MCF 10A (cell line): ENCODE results near the gene GPN1. TPM values are rescaled to one million over a fixed set of nuclear protein-coding genes. Genes with fewer than 3 reads are reported as not detected.

Source experiments
- BruUV-seq: library from RNA; stranded (reverse); fragments of 400-500 nt; replicated peaks from 2 replicates; lab custom pipeline; 2021; lab: Mats Ljungman, UMichigan
- CTCF ChIA-PET: fragments of 300-600 bp; sonication (Branson Sonifier 250); formaldehyde crosslinking; extraction: SDS; loops from one replicate; lab custom pipeline; 2021; ENCODE audit warnings: antibody characterized with exemption, inconsistent platforms; lab: Yijun Ruan, JAX
- POLR2A ChIA-PET: fragments of 300-600, 350-650 bp; sonication (Branson Sonifier 250); formaldehyde crosslinking; extraction: SDS; loops from one replicate; lab custom pipeline; 2020; ENCODE audit warnings: antibody characterized with exemption, inconsistent platforms; lab: Yijun Ruan, JAX
- DNase-seq: peaks from one replicate; pipeline ENCODE4 v3.0.0-alpha.2; 2018; ENCODE audit not compliant: unreplicated experiment
- H3K27ac Mint-ChIP-seq: one replicate; pipeline ENCODE4 v1.8.0; 2022; ENCODE audit warnings: mild to moderate bottlenecking, low read depth, mixed read lengths; ENCODE audit not compliant: unreplicated experiment
- H3K27me3 Mint-ChIP-seq: one replicate; pipeline ENCODE4 v1.8.0; 2022; ENCODE audit warnings: mixed read lengths; ENCODE audit not compliant: insufficient read depth, unreplicated experiment
- H3K36me3 Mint-ChIP-seq: one replicate; pipeline ENCODE4 v1.8.0; 2022; ENCODE audit warnings: mild to moderate bottlenecking, moderate library complexity, mixed read lengths; ENCODE audit not compliant: insufficient read depth, unreplicated experiment
- H3K4me1 Mint-ChIP-seq: one replicate; pipeline ENCODE4 v1.8.0; 2022; ENCODE audit warnings: mixed read lengths; ENCODE audit not compliant: insufficient read depth, unreplicated experiment
- H3K4me3 Mint-ChIP-seq: one replicate; pipeline ENCODE4 v1.8.0; 2022; ENCODE audit warnings: mild to moderate bottlenecking, moderate library complexity, mixed read lengths; ENCODE audit not compliant: unreplicated experiment
- H3K9me3 Mint-ChIP-seq: one replicate; pipeline ENCODE4 v1.8.0; 2022; ENCODE audit warnings: mixed read lengths; ENCODE audit not compliant: unreplicated experiment
- intact Hi-C: fragments of 100-400 bp; cut with micrococcal nuclease; formaldehyde crosslinking; loops from 2 replicates; pipeline ENCODE4 v1.14.1; 2022
- total RNA-seq: library from RNA; stranded (reverse); gene quantifications from 2 replicates; pipeline ENCODE4 v1.2.3, GENCODE V29; 2022
- TF ChIP-seq, protein P1 (sequence below): fragments of 200-600 bp; IDR thresholded peaks from one replicate; pipeline ENCODE4 v1.8.0; 2022; ENCODE audit warnings: antibody characterized with exemption, mild to moderate bottlenecking; ENCODE audit not compliant: unreplicated experiment

GPN1 gene
- total RNA-seq, 1 experiment from 2014 or later = 30.5 TPM

DNA sequence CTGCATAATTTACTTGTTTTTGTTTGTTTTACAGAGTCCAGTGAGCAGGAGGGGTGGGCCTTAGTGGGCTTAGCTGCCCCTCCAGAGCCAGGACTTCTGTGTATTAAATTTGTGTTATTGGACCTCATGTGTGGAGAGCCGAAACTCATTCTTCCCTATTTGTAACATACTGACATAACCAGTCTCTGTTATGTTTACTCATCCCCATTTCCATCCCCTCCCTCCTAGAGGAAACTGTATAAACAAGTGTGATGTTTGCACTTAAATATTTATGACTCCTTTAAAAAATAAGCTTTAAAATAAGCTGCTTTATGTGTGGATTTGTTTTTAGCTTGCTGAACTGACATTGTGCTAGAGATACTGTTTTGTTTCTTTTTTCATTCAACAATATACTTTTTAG is 32.2 kb upstream of the GPN1 start:
- POLR2A ChIA-PET = interaction anchor here (0.6 to 1.2 kb wide), 2 partner anchors 7 to 14 kb away, joined by 4 read pairs; partner anchors contain the start of gene ZNF512
- DNase-seq = no peak
- intact Hi-C loops = no loop called here
- H3K4me1 Mint-ChIP-seq = no peaks in the 10 kb centered on the region
- H3K9me3 Mint-ChIP-seq = no peaks in the 10 kb centered on the region
- BruUV-seq = no TSS peak
- TF ChIP-seq, protein P1, sequence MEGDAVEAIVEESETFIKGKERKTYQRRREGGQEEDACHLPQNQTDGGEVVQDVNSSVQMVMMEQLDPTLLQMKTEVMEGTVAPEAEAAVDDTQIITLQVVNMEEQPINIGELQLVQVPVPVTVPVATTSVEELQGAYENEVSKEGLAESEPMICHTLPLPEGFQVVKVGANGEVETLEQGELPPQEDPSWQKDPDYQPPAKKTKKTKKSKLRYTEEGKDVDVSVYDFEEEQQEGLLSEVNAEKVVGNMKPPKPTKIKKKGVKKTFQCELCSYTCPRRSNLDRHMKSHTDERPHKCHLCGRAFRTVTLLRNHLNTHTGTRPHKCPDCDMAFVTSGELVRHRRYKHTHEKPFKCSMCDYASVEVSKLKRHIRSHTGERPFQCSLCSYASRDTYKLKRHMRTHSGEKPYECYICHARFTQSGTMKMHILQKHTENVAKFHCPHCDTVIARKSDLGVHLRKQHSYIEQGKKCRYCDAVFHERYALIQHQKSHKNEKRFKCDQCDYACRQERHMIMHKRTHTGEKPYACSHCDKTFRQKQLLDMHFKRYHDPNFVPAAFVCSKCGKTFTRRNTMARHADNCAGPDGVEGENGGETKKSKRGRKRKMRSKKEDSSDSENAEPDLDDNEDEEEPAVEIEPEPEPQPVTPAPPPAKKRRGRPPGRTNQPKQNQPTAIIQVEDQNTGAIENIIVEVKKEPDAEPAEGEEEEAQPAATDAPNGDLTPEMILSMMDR = no peak
- no peak overlapping the region for H3K4me3 Mint-ChIP-seq
- CTCF ChIA-PET = no interaction called here
- H3K36me3 Mint-ChIP-seq = peaks cover 62% of the 10 kb centered on the region
- no peak overlapping the region for H3K27ac Mint-ChIP-seq
- H3K27me3 Mint-ChIP-seq = no peaks in the 10 kb centered on the region

DNA sequence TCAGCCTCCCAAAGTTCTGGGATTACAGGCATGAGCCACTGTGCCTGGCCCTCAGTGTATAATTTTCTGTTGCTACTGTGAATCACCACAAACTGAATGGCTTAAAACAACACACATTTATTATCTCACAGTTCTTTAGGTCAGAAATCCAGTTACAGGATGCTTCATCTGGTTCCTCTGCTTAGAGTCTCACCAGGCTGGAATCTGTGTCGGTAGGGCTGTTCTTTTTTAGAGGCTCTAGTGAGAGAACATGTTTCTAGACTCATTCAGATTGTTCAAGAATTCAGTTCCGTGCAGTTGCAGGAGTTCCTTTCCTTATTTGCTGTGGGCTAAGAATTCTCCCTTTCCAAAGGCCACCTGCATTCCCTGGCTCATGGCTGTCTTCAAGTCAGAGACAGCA is 22.2 kb upstream of the GPN1 start:
- BruUV-seq = no TSS peak
- Mint-ChIP-seq H3K27ac (no peak overlapping the region), H3K4me1 (no peaks in the 10 kb centered on the region), H3K4me3 (no peak overlapping the region), H3K36me3 (peaks cover 79% of the 10 kb centered on the region), H3K27me3 (no peaks in the 10 kb centered on the region), H3K9me3 (no peaks in the 10 kb centered on the region)
- DNase-seq = no peak
- intact Hi-C loops = no loop called here
- POLR2A ChIA-PET = no interaction called here
- TF ChIP-seq, protein P1 = no peak
- CTCF ChIA-PET = no interaction called here

DNA sequence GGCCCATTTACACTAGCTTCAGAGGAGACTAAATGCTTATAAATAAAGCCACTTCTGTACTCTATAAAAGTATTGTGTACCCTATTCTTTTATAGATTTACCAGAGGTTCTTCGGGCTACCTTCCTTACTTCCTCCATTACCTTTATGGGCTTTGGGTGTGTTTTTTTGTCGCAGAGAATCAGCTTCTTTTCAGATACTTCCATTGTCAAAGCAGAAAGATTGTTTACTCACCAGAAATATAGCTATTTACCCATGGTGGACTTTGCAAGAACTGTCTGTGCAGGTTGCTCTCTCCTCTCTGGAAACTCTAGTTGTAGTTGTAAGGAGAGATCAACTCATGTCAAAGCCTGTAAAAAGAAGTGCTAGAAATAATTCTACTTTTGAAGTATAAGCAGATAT is 14.9 kb upstream of the GPN1 start:
- intact Hi-C loops = no loop called here
- Mint-ChIP-seq H3K4me3 (no peak overlapping the region), H3K27ac (no peak overlapping the region), H3K9me3 (no peaks in the 10 kb centered on the region), H3K27me3 (no peaks in the 10 kb centered on the region), H3K36me3 (peaks cover 58% of the 10 kb centered on the region), H3K4me1 (no peaks in the 10 kb centered on the region)
- no TSS peak for BruUV-seq
- TF ChIP-seq, protein P1 = no peak
- ChIA-PET POLR2A (interaction anchor here (0.6 to 1.6 kb wide), 4 partner anchors 9 to 168 kb away, joined by 3 to 5 read pairs (median 4); partner anchors contain the start of genes CCDC121 and GPN1), CTCF (interaction anchor here (0.6 to 1.3 kb wide), 4 partner anchors 9 to 97 kb away, joined by 3 read pairs; no protein-coding TSS in a partner anchor)
- DNase-seq = no peak

DNA sequence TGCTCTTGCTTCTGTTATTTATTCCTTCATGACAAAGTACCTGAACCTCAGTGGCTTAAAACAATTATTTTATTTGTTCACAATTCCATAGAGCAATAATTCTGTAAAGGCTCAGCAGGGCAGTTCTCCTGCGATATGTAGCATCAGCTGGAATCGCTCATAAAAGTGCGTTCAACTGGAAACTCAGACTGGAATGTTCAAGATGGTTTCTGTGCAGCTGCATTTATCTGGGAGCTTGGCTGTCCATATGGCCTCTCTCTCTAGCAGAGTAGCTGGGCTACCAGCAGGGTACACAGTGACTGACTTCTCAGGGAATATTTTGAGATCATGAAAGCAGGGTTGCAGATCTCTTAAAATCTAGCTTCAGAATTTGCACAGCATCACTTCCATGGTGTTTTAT is 13.5 kb upstream of the GPN1 start:
- Mint-ChIP-seq H3K36me3 (peaks cover 54% of the 10 kb centered on the region), H3K4me1 (no peaks in the 10 kb centered on the region), H3K9me3 (no peaks in the 10 kb centered on the region), H3K27me3 (no peaks in the 10 kb centered on the region), H3K27ac (no peak overlapping the region), H3K4me3 (no peak overlapping the region)
- BruUV-seq = no TSS peak
- CTCF ChIA-PET = interaction anchor here (0.5 to 0.6 kb wide), 3 partner anchors 11 to 1564 kb away, joined by 3 read pairs; no protein-coding TSS in a partner anchor
- TF ChIP-seq, protein P1 = no peak
- POLR2A ChIA-PET = interaction anchor here (0.7 to 2.0 kb wide), 2 partner anchors 13 to 128 kb away, joined by 3 to 9 read pairs; no protein-coding TSS in a partner anchor
- intact Hi-C loops = no loop called here
- no peak for DNase-seq
